DND-41 (cell line): ENCODE results near the gene MAP2K4.

ENCODE experiments used
- ATAC-seq: fragments of 200-7000 bp; cut with Tn5 transposase; 3 replicates; pipeline ENCODE4 v1.9.1; 2021; ENCODE audit warnings: low read depth; ENCODE audit not compliant: insufficient read depth
- DNase-seq: peaks from one replicate; pipeline ENCODE4 v3.0.0-alpha.2; 2020
- H2AFZ ChIP-seq: 2 replicates; pipeline ENCODE4 v1.6.0; 2012; ENCODE audit warnings: low read depth, low read length
- H3K27ac ChIP-seq: 2 replicates; pipeline ENCODE4 v1.5.1; 2012; ENCODE audit warnings: low read length, inconsistent platforms
- H3K27me3 ChIP-seq: fragments of 200-600 bp; sonication (generic); 2 replicates; pipeline ENCODE4 v1.6.0; 2012; ENCODE audit warnings: low read length, mild to moderate bottlenecking, inconsistent platforms; ENCODE audit not compliant: insufficient read depth, poor library complexity
- H3K36me3 ChIP-seq: 2 replicates; pipeline ENCODE4 v1.5.1; 2012; ENCODE audit warnings: low read length, inconsistent platforms; ENCODE audit not compliant: insufficient read depth
- H3K4me1 ChIP-seq: 2 replicates; pipeline ENCODE4 v1.5.1; 2012; ENCODE audit warnings: mild to moderate bottlenecking, low read length; ENCODE audit not compliant: insufficient read depth
- H3K4me2 ChIP-seq: 2 replicates; pipeline ENCODE4 v1.6.0; 2012; ENCODE audit warnings: mild to moderate bottlenecking, moderate library complexity, low read length, inconsistent platforms; ENCODE audit not compliant: insufficient read depth
- H3K4me3 ChIP-seq, 2 experiments: fragments of 200-600 bp in 1 of 2; shearing (Covaris generic) in 1 of 2; 2 replicates each; pipeline ENCODE4 v1.5.1; 2012 to 2016; ENCODE audit warnings: inconsistent platforms in 2 of 2, low read length in 2 of 2, mild to moderate bottlenecking in 2 of 2, low read depth in 1 of 2, moderate library complexity in 1 of 2
- H3K79me2 ChIP-seq: 2 replicates; pipeline ENCODE4 v1.6.0; 2012; ENCODE audit warnings: low read length, inconsistent platforms; ENCODE audit not compliant: insufficient read depth
- H3K9ac ChIP-seq: 2 replicates; pipeline ENCODE4 v1.6.0; 2012; ENCODE audit warnings: low read depth, mild to moderate bottlenecking, inconsistent platforms, low read length, moderate library complexity
- H3K9me3 ChIP-seq: 2 replicates; pipeline ENCODE4 v1.5.1; 2012; ENCODE audit warnings: low read length, moderate library complexity, mild to moderate bottlenecking, inconsistent platforms; ENCODE audit not compliant: insufficient read depth, severe bottlenecking
- H4K20me1 ChIP-seq: 2 replicates; pipeline ENCODE4 v1.6.0; 2012; ENCODE audit warnings: low read length; ENCODE audit not compliant: insufficient read depth
- CTCF ChIP-seq: IDR thresholded peaks from 2 replicates; pipeline ENCODE4 v1.5.1; 2012; ENCODE audit warnings: borderline replicate concordance, low read length, moderate library complexity, mild to moderate bottlenecking; ENCODE audit not compliant: poor library complexity, severe bottlenecking; ENCODE audit errors: extremely low read depth
- EZH2 ChIP-seq: IDR thresholded peaks from 3 replicates; pipeline ENCODE4 v1.6.1; 2012; ENCODE audit warnings: borderline replicate concordance, low read depth, mild to moderate bottlenecking, moderate library complexity, low read length, inconsistent platforms; ENCODE audit not compliant: severe bottlenecking

The MAP2K4 gene

GRCh38 chr17:12057520-12057919, 36.8 kb downstream of the MAP2K4 start:
- peaks cover 45% of the 10 kb centered on the region for H3K79me2 ChIP-seq
- ATAC-seq, result no peak
- H4K20me1 ChIP-seq, result peaks cover 6% of the 10 kb centered on the region; the same call in 1 of the 2 replicates

GRCh38 chr17:12058535-12058934, 37.9 kb downstream of the MAP2K4 start:
- H3K4me2 ChIP-seq, result no peak overlapping the region
- TF ChIP-seq CTCF (no peak), EZH2 (no peak)
- H4K20me1 ChIP-seq, result peaks cover 6% of the 10 kb centered on the region; the same call in 1 of the 2 replicates
- ATAC-seq, result no peak
- no peak overlapping the region for H2AFZ ChIP-seq
- peaks cover 39% of the 10 kb centered on the region for H3K79me2 ChIP-seq
- no peaks in the 10 kb centered on the region for H3K9me3 ChIP-seq
- H3K27me3 ChIP-seq, result no peaks in the 10 kb centered on the region
- no peak overlapping the region for H3K9ac ChIP-seq
- no peak overlapping the region for H3K27ac ChIP-seq
- peaks cover 4% of the 10 kb centered on the region for H3K36me3 ChIP-seq
- peaks cover 7% of the 10 kb centered on the region for H3K4me1 ChIP-seq
- H3K4me3 ChIP-seq, result no peak overlapping the region
- no peak for DNase-seq

More at GRCh38 chr17:12057520-12057919, 36.8 kb downstream of the MAP2K4 start:
- Histone ChIP-seq H3K9me3 (no peaks in the 10 kb centered on the region), H3K4me3 (no peak overlapping the region), H3K9ac (no peak overlapping the region), H2AFZ (no peak overlapping the region), H3K4me2 (no peak overlapping the region), H3K4me1 (peaks cover 7% of the 10 kb centered on the region), H3K27me3 (no peaks in the 10 kb centered on the region), H3K36me3 (peaks cover 4% of the 10 kb centered on the region; the same call in 1 of the 2 replicates), H3K27ac (no peak overlapping the region)
- no peak for DNase-seq
- no peak for TF ChIP-seq EZH2
- TF ChIP-seq CTCF, result no peak

GRCh38 chr17:12062249-12062648, 41.6 kb downstream of the MAP2K4 start:
- H3K9me3 ChIP-seq, result no peaks in the 10 kb centered on the region
- no peak overlapping the region for H3K9ac ChIP-seq
- TF ChIP-seq CTCF, result no peak
- no peak for TF ChIP-seq EZH2
- no peak for DNase-seq
- no peak overlapping the region for H3K4me3 ChIP-seq
- no peak overlapping the region for H3K27ac ChIP-seq
- peaks cover 6% of the 10 kb centered on the region; the same call in 1 of the 2 replicates for H4K20me1 ChIP-seq
- no peak overlapping the region for H3K4me2 ChIP-seq
- no peak for ATAC-seq
- H3K79me2 ChIP-seq, result peaks cover 34% of the 10 kb centered on the region
- no peaks in the 10 kb centered on the region for H3K4me1 ChIP-seq
- no peak overlapping the region for H2AFZ ChIP-seq
- peaks cover 9% of the 10 kb centered on the region for H3K36me3 ChIP-seq
- H3K27me3 ChIP-seq, result no peaks in the 10 kb centered on the region

- H3K36me3 ChIP-seq, result peaks cover 9% of the 10 kb centered on the region
- peaks cover 28% of the 10 kb centered on the region for H3K79me2 ChIP-seq
- H2AFZ ChIP-seq, result no peak overlapping the region
- no peak overlapping the region for H3K9ac ChIP-seq
- ATAC-seq (no peak), DNase-seq (no peak)
- no peak overlapping the region for H3K4me3 ChIP-seq
- H3K9me3 ChIP-seq, result no peaks in the 10 kb centered on the region
- TF ChIP-seq EZH2, result no peak
- TF ChIP-seq CTCF, result no peak
- no peak overlapping the region for H3K27ac ChIP-seq
- no peaks in the 10 kb centered on the region for H3K27me3 ChIP-seq
- peaks cover 9% of the 10 kb centered on the region for H4K20me1 ChIP-seq
- H3K4me1 ChIP-seq, result no peaks in the 10 kb centered on the region
- no peak overlapping the region for H3K4me2 ChIP-seq
Measured at GRCh38 chr17:12064395-12064794, 43.7 kb downstream of the MAP2K4 start.
